ENCODE measurements around the gene GSKIP.

The GSKIP gene

DNA sequence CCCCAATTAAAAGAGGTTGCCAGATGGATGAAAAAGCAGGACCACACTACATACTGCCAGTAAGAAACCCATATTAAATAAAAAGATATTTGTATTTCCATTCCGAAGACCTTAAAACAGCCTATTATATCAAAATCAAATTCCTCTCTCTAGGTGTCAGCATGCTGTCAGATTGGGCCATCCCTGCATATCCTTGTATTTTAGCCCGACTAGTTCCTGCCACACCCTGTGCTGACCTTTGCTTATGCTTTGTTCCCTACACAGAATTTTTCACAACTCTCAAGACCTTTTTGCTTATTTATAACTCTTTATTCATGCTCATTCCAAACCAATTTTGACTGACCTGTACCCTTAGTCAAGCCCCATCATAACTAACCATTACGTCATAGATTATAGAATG lies 12.8 kb downstream of the GSKIP start:
- DNase-seq (ENCODE audit: low read depth in 3 of 3) = no peak

DNA sequence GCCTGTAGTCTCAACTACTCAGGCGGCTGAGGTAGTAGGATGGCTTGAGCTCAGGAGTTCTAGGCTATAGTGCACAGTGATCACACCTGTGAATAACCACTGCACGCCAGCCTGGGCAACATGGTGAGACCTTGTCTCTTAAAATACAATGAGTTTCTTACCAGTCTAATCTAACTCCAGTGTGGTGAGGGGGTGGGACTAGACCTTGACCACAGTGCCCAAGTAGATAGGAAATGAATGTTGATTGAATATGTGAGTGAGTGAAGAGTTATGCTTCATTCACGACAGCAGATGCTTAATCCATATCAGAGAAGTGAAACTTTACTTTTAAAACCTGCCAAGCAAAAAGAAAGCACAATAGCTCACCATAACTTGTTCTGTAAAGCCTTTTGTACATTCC lies 17.4 kb downstream of the GSKIP start:
- DNase-seq (ENCODE audit: low read depth in 3 of 3) = no peak

DNA sequence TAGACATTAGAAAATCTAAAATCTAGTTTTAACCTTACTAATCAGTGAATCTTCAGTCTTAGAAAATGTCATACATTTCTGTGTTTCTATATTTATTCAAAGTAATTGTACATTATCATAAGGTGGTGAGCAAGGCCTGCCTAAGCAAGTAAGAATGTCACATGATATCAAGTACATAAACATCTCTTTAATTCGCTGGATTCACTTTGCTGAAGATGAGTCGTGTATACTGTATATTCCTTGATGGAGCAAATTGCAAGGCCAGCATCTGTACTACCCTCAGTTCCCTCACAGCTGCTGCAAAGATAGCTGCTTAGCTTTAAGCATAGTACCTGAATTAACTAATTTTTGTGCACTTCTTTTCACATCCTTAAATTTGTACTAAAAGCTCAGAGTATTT lies 20.1 kb downstream of the GSKIP start:
- DNase-seq (ENCODE audit: low read depth in 3 of 3) = no peak

DNA sequence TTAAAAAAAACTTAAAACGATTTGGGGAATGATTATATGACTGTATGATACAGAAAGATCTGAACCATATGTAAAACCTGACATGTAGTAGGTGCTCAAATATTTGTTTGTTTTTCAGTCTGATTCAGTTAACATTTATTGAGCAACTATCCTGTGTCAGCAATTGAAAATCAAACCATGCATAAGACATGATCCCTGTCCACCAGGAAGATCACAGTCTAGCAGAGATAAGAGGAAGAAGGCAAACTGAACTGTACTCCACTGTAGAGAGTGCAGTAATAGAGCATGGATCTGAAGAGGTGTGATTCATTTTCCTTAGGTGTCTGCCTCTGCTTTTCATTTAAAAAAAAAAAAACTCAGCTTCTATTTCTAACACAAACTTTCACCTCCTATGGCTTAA lies 20.7 kb downstream of the GSKIP start:
- DNase-seq (ENCODE audit: low read depth in 3 of 3) = no peak

DNA sequence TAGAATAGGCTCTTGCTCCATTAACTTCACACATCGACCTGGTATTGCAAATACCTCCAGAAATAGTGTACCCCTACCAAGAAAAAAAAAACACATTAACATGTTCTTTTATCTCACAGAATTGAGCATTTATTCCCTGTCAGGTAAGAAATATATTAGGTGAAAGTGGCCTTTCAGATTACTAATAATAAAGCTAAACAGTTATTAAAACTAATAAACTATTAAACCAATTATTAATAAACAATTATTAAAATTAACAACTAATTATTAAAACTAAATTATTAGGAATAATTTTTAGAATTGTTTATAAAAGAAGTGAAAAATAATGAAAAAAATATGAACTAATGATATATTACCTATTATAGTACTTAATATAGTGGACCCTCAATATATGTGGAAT lies 21.4 kb downstream of the GSKIP start:
- no peak for DNase-seq (ENCODE audit: low read depth in 3 of 3)

GRCh38 chr14:96385385-96385784 lies 22.1 kb downstream of the GSKIP start:
- DNase-seq (ENCODE audit: low read depth in 3 of 3) = no peak

- no peak for DNase-seq (ENCODE audit: low read depth in 3 of 3)
These were observed 27.6 kb downstream of the GSKIP start for GRCh38 chr14:96390965-96391292.

DNA sequence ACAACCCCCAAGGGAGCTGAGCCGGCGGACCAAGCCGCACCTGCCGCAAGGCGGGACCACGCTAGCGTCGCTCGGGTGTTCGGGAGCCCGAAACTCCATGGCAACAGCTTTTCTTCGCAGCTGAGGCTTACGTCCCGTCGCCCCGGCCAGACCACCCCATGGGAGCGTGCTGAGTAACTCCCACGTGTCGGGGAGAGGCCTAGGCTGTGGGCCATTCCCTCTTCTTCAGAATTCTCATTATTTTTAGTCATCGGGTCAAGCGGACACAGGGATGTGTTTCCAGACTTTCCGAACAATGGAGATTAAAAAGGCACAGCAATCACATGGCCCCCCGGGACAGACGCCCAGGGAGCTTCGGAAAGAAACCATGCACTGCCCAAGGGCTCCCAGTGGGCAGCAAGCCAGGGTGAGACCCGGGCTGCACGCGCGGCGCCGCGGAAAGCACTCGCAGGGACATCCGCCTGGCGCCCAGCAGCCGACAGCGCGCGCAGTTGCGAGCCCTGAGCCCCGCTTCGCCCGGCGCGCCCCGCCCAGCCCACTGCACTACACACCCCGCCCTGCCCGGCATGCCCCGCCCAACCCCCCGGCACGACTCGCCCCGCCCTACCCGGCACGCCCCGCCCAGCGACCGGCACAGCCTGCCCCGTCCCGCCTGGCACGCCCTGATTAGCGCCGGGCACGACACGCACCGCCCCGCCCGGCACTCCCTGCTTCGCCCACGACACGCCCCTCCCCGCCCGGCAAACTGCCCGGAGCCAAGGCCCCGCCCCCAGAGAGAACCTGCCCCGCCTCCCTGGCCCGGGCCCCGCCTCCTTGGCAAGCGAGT lies 28.2 kb downstream of the GSKIP start:
- peak; percentile 98 to 100 (median 99) for DNase-seq (ENCODE audit: low read depth in 3 of 3)

DNA sequence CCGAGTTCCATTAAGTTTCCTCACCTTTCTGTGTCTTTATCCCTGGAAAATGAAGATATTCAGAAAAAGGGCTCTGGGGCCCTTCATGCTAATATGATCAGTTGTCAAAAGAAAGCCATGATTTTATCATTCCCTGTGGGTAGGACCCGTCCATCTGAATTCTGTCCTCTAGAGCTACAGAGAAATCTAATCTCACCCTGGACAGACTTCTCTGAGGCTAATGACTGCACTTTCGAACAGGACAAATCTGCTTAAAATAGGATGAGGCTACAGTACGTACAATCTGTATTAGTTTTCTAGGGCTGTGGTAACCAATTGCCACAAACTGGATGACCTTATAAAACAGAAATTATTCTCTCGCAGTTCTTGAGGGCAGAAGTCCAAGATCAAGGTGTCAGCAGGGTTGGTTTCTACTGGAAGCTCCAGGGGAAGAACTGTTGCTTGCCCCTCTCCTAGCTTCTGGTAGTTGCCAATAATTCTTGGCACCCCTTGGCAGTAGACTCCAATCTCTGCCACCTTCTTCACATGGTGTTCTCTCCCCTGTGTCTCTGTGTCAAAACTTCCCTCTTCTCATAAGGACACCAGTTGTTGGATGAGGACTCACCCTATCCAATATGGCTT lies 29.9 kb downstream of the GSKIP start:
- no peak for DNase-seq (ENCODE audit: low read depth in 3 of 3)

DNA sequence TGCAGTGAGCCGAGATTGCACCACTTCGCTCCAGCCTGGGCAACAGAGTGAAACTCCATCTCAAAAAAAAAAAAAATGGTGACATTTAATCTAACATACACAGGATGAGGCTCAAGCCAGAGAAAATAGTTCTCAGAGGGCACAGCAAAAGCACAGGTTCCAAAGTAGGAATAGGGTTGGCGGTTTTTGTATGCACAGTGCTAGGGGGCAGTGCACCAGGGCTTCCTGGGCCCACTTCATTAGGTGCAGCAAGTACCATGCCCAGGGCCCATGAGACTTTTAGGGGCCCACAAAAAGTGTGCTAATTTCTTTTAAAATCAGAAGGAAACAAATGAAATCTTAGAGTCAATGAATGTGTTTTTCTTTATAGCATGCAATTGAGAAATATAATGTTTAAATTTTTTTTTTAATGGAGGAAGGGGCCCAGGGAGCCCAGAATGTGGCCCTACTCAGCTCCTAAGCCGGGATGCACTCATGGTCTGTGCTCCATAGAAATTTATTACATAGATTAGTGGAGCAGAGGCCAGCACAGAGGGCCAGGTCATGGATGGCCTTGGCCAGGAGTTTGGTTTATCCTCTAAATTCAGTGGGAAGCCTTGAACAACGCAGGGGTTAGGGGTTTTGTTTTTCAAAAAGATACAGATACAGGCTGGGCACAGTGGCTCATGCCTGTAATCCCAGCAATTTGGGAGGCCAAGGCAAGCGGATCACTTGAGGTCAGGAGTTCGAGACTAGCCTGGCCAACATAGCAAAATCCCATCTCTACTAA lies 30.9 kb downstream of the GSKIP start:
- no peak for DNase-seq (ENCODE audit: low read depth in 3 of 3)

DNA sequence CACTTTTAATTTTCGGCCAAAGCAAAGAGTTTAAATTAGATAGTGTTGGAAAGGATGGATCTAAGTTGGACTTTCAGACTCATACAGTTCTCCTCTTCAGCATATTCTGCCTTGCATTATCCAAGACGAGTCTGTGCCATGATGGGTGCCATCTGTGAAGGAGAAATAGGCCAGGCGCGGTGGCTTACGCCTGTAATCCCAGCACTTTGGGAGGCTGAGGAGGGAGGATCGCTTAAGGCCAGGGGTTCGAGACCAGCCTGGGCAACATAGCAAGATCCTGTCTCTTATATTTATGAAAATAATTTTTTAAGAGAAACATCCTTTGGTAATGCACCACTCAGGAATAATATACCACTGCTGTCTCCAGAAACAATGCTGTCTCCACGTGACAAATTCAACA lies 35.1 kb downstream of the GSKIP start:
- DNase-seq (ENCODE audit: low read depth in 3 of 3) = no peak

DNA sequence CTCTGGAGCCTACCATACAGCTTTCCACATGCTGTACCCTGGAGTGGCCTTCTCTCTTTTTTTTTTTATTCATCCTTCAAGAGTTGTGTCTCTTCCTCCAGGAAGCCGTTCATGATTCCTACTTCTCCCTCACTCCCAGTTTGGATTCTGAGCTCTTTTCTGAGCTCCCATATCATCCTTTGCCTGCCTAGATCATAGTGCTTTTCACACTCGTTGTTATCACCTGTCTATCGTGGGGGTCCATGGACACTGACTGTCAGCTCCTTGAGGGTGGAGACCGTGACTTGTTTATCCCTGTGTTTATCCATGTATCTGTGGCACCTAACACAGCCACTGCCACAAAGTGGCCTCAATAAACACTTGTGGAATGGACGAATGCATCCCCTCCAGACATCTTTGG lies 35.6 kb downstream of the GSKIP start:
- DNase-seq (ENCODE audit: low read depth in 3 of 3) = no peak

DNA sequence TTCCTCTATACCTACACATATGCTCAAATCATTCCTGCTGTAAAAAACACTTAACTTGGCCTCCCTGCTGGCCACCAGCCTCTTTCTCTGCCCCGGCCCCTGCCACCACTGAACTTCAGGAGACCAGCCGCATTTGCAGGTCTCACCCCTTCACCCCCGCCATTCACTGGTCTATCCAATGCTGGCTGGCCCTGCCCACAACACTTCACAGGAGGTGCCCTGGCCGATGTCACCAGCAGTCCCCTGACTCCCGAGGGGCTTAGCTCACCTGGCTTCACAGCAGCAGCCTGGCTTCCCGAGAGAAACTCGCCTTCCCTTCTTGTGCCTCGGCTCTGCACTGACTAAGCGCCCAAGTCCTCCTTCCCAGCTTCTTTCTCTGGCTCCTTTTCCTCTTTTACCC lies 36.1 kb downstream of the GSKIP start:
- DNase-seq (ENCODE audit: low read depth in 3 of 3) = no peak

DNA sequence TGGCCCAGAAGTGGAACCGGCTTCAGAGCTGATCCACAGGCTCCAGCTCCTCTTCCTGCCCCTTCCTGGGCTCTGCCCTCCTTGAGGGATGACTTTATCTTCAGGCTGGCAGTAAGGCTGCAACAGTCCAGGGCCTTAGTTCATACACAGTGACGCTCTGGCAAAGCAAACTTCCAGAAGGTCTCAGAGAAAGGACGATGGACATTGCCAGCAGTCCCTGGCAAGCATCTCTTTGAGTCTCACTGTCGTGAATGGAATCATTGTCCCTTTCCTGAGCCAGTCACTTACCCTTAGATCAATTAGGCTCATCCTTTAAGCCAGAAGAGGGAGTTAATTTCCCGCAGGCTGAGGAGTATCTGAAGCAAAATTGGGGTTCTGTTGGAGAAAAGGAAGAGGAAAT lies 37.2 kb downstream of the GSKIP start:
- DNase-seq (ENCODE audit: low read depth in 3 of 3) = no peak

DNA sequence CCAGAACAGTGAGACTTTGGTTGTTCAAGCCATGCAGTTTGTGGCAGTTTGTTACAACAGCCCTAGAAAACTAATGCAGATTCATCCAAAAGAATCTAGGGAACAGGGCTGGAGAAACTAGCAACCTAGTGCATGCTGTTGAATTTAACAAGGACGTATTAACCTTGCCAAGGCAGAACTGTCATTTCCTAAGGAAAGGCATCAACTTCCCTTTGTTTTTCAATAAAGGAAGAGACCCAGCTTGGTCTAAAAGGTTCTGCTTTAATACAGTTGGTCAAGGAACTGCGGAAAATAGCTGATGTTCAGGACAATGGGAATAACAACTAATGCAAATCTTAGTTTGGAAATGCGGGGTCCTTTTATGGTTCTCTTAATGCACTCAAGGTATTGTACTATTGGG lies 40.1 kb downstream of the GSKIP start:
- DNase-seq (ENCODE audit: low read depth in 3 of 3) = no peak

DNA sequence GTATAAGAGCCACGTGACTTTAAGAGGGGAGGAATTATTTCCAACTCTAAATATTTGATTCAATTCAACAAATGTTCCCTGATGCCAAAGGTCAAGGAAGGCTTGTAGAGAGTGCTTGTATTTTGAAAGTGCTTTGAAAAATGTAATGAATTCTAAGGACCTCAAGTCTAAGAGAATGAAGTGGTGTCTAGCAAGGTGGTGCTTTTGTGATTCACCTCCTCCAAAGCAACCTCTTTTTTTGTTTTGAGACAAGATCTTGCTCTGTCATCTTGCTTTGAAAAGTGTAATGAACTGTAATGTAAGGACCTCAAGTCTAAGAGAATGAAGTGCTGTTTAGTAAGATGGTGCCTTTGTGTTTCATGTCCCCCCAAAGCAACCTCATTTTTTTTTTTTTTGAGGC lies 42.4 kb downstream of the GSKIP start:
- DNase-seq (ENCODE audit: low read depth in 3 of 3) = no peak

- DNase-seq (ENCODE audit: low read depth in 3 of 3) = no peak
These were observed 44.7 kb downstream of the GSKIP start for GRCh38 chr14:96407935-96408570.

DNA sequence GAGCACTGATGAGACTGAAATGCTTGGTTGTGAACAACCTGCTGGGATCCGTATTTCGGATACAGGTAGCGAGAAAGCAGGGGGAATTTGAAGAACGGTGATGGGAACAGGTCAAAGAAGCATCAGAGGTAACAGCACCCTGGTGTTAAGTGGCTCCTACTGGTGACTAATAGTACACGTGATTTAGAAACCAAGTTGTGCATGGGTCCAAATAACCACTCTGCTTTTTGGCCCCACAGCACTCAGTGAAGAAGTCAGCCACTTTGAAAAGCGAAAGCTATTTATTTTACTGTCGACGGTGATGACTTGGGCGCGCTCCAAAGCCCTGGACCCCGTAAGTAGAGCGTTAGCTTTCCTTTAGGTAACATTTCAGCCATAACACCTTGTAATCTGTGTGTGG lies 45.3 kb downstream of the GSKIP start:
- DNase-seq (ENCODE audit: low read depth in 3 of 3) = no peak

- no peak for DNase-seq (ENCODE audit: low read depth in 3 of 3)
These were observed 46.4 kb downstream of the GSKIP start for GRCh38 chr14:96409701-96410100.

DNA sequence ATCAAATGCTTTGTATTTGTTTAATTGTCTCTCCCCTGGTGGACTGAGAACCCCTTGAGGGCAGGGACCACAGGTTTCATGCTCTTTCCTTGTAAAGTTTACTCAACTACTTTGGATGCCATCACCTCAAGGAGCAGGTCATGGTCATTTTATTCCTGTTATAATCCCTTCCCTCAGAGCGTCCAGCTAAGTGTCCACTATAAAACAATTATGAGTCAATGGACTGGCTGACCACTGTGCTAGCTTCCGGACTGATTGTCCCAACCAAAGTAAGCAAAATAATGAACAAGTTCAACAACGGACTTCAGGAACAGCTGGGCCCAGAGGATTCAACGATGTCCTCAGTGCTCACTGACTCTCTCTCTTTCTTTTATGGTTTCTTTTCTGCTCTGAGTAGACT lies 46.8 kb downstream of the GSKIP start:
- DNase-seq (ENCODE audit: low read depth in 3 of 3) = no peak

DNA sequence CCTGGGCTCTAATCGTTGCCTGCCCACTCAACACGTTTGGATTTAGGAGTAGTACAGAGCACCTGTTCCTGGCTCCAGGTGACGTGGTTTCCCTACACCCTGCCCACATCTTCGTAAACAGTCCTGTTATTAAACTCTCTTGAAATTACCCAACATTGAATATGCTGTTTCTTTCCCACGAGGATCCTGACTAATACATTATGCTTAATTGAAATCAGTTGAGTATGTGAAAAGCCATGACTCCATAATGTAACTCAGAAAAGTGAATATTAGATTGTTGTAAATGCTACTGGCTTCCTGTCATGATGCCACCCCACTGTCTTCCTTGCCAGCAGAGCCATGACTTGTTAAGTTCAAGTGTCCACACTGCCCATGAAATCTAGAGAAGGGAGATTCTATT lies 50.2 kb downstream of the GSKIP start:
- no peak for DNase-seq (ENCODE audit: low read depth in 3 of 3)

GRCh38 chr14:96415559-96415958 lies 52.2 kb downstream of the GSKIP start:
- no peak for DNase-seq (ENCODE audit: low read depth in 3 of 3)

DNA sequence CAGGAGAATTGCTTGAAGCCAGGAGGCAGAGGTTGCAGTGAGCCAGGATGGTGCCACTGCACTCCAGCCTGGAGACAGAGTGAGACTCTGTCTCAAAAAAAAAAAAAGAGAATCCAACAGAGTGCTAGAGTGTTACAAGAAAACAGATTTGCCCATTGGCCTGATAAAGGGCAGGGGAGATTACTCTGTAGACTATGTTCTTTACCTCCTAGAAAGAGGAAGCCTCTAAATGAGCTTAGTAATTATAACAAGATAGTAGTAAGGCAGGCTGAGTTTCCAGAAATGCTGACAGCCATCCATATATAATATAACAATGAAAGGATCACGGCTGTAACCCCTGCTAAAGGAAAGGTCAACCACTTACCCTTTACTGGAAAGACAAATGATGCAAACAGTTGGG lies 53.0 kb downstream of the GSKIP start:
- DNase-seq (ENCODE audit: low read depth in 3 of 3) = no peak

Measured in stimulated activated CD4-positive, alpha-beta T cell treated with anti-CD3 and anti-CD28 coated beads, TNF-alpha, amount 100 ng/mL, for 48 hours (primary cell).